Measurements from ENCODE around the gene ZNF175. TPM values are rescaled to one million over a fixed set of nuclear protein-coding genes. Genes with fewer than 3 reads are reported as not detected.

ZNF175 gene
- total and polyA plus RNA-seq, 9 of the 15 experiments (the other 6 are each of a cell fraction or from before 2014, with no cell fraction given): 3.7 to 37.9 (median 14.0) TPM

DNA sequence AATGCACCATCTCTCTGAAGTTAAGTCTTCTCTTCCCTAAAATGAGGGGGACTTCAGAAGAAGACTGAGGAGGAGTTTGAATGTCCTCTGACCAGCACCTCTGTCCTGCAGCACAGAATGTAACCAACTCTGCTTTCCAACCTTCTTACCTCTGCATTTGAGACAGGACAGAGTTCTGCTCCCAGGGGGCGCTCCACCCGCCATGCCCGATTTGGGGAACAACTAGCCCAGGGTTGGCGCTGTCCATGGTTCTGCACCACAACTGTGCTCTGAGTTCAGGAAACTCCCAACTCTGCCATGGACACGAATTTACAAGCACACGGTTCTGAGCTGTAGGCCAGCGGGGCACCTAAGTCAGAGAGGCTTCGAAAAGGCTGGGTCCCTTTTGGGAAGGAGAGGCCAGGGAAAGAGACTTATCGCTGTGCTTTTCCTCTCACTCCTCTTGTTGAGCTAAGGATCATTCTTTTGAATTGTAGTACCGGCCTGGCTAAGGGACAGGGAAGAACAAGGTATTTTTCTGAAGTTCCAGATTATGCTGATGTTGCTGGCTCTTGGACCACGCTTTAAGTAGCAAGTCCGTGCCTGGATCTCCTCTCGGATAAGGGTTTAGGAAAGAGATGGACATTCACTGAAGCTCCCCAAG, 37.0 kb downstream of the ZNF175 start (continued):
- TF ChIP-seq, protein P1, sequence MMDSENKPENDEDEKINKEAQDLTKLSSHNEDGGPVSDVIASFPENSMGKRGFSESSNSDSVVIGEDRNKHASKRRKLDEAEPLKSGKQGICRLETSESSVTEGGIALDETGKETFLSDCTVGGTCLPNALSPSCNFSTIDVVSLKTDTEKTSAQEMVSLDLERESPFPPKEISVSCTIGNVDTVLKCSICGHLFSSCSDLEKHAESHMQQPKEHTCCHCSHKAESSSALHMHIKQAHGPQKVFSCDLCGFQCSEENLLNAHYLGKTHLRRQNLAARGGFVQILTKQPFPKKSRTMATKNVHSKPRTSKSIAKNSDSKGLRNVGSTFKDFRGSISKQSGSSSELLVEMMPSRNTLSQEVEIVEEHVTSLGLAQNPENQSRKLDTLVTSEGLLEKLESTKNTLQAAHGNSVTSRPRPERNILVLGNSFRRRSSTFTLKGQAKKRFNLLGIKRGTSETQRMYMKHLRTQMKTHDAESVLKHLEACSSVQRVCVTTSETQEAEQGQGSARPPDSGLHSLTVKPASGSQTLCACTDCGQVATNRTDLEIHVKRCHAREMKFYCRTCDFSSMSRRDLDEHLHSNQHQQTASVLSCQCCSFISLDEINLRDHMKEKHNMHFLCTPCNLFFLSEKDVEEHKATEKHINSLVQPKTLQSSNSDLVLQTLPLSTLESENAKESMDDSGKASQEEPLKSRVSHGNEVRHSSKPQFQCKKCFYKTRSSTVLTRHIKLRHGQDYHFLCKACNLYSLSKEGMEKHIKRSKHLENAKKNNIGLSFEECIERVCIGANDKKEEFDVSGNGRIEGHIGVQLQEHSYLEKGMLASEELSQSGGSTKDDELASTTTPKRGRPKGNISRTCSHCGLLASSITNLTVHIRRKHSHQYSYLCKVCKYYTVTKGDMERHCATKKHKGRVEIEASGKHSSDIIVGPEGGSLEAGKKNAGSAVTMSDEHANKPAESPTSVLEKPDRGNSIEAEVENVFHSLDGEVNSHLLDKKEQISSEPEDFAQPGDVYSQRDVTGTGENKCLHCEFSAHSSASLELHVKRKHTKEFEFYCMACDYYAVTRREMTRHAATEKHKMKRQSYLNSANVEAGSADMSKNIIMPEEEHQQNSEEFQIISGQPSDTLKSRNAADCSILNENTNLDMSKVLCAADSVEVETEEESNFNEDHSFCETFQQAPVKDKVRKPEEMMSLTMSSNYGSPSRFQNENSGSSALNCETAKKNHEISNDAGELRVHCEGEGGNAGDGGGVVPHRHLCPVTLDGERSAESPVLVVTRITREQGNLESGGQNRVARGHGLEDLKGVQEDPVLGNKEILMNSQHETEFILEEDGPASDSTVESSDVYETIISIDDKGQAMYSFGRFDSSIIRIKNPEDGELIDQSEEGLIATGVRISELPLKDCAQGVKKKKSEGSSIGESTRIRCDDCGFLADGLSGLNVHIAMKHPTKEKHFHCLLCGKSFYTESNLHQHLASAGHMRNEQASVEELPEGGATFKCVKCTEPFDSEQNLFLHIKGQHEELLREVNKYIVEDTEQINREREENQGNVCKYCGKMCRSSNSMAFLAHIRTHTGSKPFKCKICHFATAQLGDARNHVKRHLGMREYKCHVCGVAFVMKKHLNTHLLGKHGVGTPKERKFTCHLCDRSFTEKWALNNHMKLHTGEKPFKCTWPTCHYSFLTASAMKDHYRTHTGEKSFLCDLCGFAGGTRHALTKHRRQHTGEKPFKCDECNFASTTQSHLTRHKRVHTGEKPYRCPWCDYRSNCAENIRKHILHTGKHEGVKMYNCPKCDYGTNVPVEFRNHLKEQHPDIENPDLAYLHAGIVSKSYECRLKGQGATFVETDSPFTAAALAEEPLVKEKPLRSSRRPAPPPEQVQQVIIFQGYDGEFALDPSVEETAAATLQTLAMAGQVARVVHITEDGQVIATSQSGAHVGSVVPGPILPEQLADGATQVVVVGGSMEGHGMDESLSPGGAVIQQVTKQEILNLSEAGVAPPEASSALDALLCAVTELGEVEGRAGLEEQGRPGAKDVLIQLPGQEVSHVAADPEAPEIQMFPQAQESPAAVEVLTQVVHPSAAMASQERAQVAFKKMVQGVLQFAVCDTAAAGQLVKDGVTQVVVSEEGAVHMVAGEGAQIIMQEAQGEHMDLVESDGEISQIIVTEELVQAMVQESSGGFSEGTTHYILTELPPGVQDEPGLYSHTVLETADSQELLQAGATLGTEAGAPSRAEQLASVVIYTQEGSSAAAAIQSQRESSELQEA (IDR thresholded peaks at IDR 0.05; ENCODE audit: low read depth): no peak
- TF ChIP-seq, protein P2, sequence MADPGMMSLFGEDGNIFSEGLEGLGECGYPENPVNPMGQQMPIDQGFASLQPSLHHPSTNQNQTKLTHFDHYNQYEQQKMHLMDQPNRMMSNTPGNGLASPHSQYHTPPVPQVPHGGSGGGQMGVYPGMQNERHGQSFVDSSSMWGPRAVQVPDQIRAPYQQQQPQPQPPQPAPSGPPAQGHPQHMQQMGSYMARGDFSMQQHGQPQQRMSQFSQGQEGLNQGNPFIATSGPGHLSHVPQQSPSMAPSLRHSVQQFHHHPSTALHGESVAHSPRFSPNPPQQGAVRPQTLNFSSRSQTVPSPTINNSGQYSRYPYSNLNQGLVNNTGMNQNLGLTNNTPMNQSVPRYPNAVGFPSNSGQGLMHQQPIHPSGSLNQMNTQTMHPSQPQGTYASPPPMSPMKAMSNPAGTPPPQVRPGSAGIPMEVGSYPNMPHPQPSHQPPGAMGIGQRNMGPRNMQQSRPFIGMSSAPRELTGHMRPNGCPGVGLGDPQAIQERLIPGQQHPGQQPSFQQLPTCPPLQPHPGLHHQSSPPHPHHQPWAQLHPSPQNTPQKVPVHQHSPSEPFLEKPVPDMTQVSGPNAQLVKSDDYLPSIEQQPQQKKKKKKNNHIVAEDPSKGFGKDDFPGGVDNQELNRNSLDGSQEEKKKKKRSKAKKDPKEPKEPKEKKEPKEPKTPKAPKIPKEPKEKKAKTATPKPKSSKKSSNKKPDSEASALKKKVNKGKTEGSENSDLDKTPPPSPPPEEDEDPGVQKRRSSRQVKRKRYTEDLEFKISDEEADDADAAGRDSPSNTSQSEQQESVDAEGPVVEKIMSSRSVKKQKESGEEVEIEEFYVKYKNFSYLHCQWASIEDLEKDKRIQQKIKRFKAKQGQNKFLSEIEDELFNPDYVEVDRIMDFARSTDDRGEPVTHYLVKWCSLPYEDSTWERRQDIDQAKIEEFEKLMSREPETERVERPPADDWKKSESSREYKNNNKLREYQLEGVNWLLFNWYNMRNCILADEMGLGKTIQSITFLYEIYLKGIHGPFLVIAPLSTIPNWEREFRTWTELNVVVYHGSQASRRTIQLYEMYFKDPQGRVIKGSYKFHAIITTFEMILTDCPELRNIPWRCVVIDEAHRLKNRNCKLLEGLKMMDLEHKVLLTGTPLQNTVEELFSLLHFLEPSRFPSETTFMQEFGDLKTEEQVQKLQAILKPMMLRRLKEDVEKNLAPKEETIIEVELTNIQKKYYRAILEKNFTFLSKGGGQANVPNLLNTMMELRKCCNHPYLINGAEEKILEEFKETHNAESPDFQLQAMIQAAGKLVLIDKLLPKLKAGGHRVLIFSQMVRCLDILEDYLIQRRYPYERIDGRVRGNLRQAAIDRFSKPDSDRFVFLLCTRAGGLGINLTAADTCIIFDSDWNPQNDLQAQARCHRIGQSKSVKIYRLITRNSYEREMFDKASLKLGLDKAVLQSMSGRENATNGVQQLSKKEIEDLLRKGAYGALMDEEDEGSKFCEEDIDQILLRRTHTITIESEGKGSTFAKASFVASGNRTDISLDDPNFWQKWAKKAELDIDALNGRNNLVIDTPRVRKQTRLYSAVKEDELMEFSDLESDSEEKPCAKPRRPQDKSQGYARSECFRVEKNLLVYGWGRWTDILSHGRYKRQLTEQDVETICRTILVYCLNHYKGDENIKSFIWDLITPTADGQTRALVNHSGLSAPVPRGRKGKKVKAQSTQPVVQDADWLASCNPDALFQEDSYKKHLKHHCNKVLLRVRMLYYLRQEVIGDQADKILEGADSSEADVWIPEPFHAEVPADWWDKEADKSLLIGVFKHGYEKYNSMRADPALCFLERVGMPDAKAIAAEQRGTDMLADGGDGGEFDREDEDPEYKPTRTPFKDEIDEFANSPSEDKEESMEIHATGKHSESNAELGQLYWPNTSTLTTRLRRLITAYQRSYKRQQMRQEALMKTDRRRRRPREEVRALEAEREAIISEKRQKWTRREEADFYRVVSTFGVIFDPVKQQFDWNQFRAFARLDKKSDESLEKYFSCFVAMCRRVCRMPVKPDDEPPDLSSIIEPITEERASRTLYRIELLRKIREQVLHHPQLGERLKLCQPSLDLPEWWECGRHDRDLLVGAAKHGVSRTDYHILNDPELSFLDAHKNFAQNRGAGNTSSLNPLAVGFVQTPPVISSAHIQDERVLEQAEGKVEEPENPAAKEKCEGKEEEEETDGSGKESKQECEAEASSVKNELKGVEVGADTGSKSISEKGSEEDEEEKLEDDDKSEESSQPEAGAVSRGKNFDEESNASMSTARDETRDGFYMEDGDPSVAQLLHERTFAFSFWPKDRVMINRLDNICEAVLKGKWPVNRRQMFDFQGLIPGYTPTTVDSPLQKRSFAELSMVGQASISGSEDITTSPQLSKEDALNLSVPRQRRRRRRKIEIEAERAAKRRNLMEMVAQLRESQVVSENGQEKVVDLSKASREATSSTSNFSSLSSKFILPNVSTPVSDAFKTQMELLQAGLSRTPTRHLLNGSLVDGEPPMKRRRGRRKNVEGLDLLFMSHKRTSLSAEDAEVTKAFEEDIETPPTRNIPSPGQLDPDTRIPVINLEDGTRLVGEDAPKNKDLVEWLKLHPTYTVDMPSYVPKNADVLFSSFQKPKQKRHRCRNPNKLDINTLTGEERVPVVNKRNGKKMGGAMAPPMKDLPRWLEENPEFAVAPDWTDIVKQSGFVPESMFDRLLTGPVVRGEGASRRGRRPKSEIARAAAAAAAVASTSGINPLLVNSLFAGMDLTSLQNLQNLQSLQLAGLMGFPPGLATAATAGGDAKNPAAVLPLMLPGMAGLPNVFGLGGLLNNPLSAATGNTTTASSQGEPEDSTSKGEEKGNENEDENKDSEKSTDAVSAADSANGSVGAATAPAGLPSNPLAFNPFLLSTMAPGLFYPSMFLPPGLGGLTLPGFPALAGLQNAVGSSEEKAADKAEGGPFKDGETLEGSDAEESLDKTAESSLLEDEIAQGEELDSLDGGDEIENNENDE (IDR thresholded peaks at IDR 0.05; ENCODE audit: low read depth, low read length): no peak
- TF ChIP-seq, protein P3, sequence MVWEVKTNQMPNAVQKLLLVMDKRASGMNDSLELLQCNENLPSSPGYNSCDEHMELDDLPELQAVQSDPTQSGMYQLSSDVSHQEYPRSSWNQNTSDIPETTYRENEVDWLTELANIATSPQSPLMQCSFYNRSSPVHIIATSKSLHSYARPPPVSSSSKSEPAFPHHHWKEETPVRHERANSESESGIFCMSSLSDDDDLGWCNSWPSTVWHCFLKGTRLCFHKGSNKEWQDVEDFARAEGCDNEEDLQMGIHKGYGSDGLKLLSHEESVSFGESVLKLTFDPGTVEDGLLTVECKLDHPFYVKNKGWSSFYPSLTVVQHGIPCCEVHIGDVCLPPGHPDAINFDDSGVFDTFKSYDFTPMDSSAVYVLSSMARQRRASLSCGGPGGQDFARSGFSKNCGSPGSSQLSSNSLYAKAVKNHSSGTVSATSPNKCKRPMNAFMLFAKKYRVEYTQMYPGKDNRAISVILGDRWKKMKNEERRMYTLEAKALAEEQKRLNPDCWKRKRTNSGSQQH (CRISPR knock-in tag; IDR thresholded peaks at IDR 0.05): 0 out of 2 replicates have a peak, but pooled peaks have one; percentile 29
- no peak for TF ChIP-seq IFI16 (CRISPR knock-in tag; IDR thresholded peaks at IDR 0.05)
- no peak for TF ChIP-seq PML (IDR thresholded peaks at IDR 0.05; ENCODE audit: low read length)

All from K562 (cell line).